NB4 (cell line): ENCODE data around the gene FANCE.
"Not testable (repeated sequence)": the region's sequence is repeated elsewhere in the genome, so short reads cannot be mapped to it uniquely, and the experiment has no call there.

Experiments used
- DNase-seq: peaks from one replicate; pipeline ENCODE4 v3.0.0; 2010; ENCODE audit warnings: low read depth
- H3K4me3 ChIP-seq: one replicate; pipeline ENCODE4 v1.5.1; 2011; ENCODE audit warnings: mild to moderate bottlenecking, low read depth, low read length, moderate library complexity
- CTCF ChIP-seq: IDR thresholded peaks from one replicate; pipeline ENCODE4 v1.5.1; 2012; ENCODE audit warnings: low read depth, low read length
- MAX ChIP-seq: IDR thresholded peaks from 2 replicates; pipeline ENCODE4 v1.6.1; 2011; ENCODE audit warnings: low read depth, low read length
- MYC ChIP-seq: IDR thresholded peaks from 2 replicates; pipeline ENCODE4 v1.6.1; 2011; ENCODE audit warnings: low read depth, low read length
- POLR2A ChIP-seq: IDR thresholded peaks from 2 replicates; pipeline ENCODE4 v1.6.1; 2011; ENCODE audit warnings: mild to moderate bottlenecking; ENCODE audit not compliant: insufficient read length; ENCODE audit errors: extremely low read depth

FANCE gene

GRCh38 chr6:35436071-35436857 lies 15.9 kb upstream of the FANCE start:
- TF ChIP-seq MAX (no peak), POLR2A (no peak), CTCF (no peak), MYC (no peak)
- no peak for DNase-seq
- H3K4me3 ChIP-seq = no peak overlapping the region

- not testable (repeated sequence) for DNase-seq, H3K4me3 ChIP-seq
Observed at GRCh38 chr6:35438378-35439065, 13.6 kb upstream of the FANCE start.

DNA sequence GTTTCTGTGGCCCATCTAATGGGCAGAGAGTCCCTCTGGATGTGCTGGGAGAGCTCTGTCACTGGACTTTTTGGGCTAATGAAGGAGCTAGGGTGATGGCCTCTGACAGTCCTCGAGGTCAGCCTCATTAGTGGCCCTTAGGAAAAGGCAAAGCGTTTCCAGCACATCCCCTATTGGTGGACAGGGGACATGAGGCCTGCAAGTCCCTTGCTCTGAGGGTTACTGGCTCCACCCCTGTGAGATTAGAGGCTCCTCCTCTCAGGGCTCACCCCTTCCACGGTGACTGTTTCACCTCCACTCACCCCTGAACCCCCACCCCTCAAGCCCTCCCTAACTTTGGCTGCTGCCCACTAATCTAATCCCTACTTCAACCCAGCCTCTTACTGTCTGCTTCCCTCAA lies 12.8 kb upstream of the FANCE start:
- TF ChIP-seq POLR2A (no peak), CTCF (no peak), MAX (no peak), MYC (no peak)
- H3K4me3 ChIP-seq = no peak overlapping the region
- no peak for DNase-seq

- no peak overlapping the region for H3K4me3 ChIP-seq
- DNase-seq = no peak
- no peak for TF ChIP-seq CTCF
- no peak for TF ChIP-seq POLR2A
- TF ChIP-seq MAX = no peak
Observed at GRCh38 chr6:35441205-35441604, 10.9 kb upstream of the FANCE start.

GRCh38 chr6:35441642-35442041 lies 10.5 kb upstream of the FANCE start:
- TF ChIP-seq MAX (no peak), POLR2A (no peak), CTCF (no peak), MYC (no peak)
- no peak for DNase-seq
- no peak overlapping the region for H3K4me3 ChIP-seq

DNA sequence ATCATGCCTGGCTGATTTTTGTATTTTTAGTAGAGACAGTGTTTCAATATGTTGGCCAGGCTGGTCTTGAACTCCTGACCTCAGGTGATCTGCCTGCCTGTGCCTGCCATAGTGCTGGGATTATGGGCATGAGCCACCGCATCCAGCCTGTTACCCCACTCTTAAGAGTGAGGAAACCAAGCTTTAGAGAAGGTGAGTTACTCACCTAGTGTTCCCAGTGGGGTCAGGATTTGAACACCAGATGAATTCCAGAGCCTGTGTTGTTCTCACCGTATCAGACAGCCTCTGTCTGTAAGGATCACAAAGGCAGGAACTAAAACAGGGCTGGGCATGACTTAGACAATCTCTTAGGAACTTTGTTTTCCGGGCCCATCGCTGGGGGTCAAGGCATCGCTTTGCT lies 9.4 kb upstream of the FANCE start:
- H3K4me3 ChIP-seq = no peak overlapping the region
- TF ChIP-seq CTCF (no peak), POLR2A (no peak)
- no peak for DNase-seq
